Measurements from ENCODE around the gene HDAC4.

- no peak for TF ChIP-seq CTCF (IDR thresholded peaks at IDR 0.05)
- TF ChIP-seq POLR2A (IDR thresholded peaks at IDR 0.05): no peak
These were observed 36.7 kb downstream of the HDAC4 start for GRCh38 chr2:239363946-239364637.
